PC-9 (cell line): Measurements from ENCODE around the gene BCAR3. TPM values are rescaled to one million over a fixed set of nuclear protein-coding genes. Genes with fewer than 3 reads are reported as not detected.

Source experiments
- BruUV-seq: library from RNA; stranded (reverse); fragments of 400-500 nt; replicated peaks from 2 replicates; lab custom pipeline; 2021; lab: Mats Ljungman, UMichigan
- CTCF ChIA-PET: fragments of 300-600 bp; sonication (Branson Sonifier 250); formaldehyde crosslinking; loops from one replicate; lab custom pipeline; 2022; ENCODE audit warnings: antibody characterized with exemption; lab: Charles Lee
- POLR2A ChIA-PET: fragments of 300-600 bp; sonication (Branson Sonifier 250); formaldehyde crosslinking; loops from one replicate; lab custom pipeline; 2022; ENCODE audit warnings: antibody characterized with exemption; ENCODE audit not compliant: unreplicated experiment; lab: Charles Lee
- DNase-seq, 2 experiments: peaks; one replicate each; pipeline versions ENCODE4 v3.0.0 to v3.0.0-alpha.2; 2015 to 2022; ENCODE audit warnings: mixed read lengths in 1 of 2
- H2AFZ ChIP-seq: fragments of 200-600 bp; sonication (generic); 2 replicates; pipeline ENCODE4 v1.8.1; 2017; ENCODE audit warnings: antibody characterized with exemption
- H3F3A ChIP-seq: fragments of 200-600 bp; sonication (generic); 2 replicates; pipeline ENCODE4 v1.8.1; 2017; ENCODE audit warnings: antibody characterized with exemption, mild to moderate bottlenecking, low read depth; ENCODE audit not compliant: insufficient read depth
- H3K27ac ChIP-seq: fragments of 200-600 bp; sonication (generic); 2 replicates; pipeline ENCODE4 v1.6.1; 2016; ENCODE audit warnings: mixed run types
- H3K27me3 ChIP-seq: fragments of 200-600 bp; sonication (generic); 2 replicates; pipeline ENCODE4 v1.6.1; 2016; ENCODE audit warnings: low read depth, mixed run types; ENCODE audit not compliant: insufficient read depth
- H3K36me3 ChIP-seq: fragments of 200-600 bp; sonication (generic); 2 replicates; pipeline ENCODE4 v1.6.1; 2016; ENCODE audit warnings: low read depth, mixed run types
- H3K4me1 ChIP-seq: fragments of 200-600 bp; sonication (generic); replicated peaks from 2 replicates; pipeline ENCODE4 v1.6.1; 2016; ENCODE audit warnings: mixed run types; ENCODE audit not compliant: insufficient read depth
- H3K4me2 ChIP-seq: fragments of 200-600 bp; sonication (generic); 2 replicates; pipeline ENCODE4 v1.6.1; 2017; ENCODE audit warnings: mixed run types
- H3K4me3 ChIP-seq: fragments of 200-600 bp; sonication (generic); 2 replicates; pipeline ENCODE4 v1.6.1; 2016; ENCODE audit warnings: mixed run types
- H3K79me2 ChIP-seq: fragments of 200-600 bp; sonication (generic); 2 replicates; pipeline ENCODE4 v1.6.1; 2017; ENCODE audit warnings: low read depth, mixed run types
- H3K9me2 ChIP-seq: fragments of 200-600 bp; sonication (generic); 2 replicates; pipeline ENCODE4 v1.8.1; 2017; ENCODE audit warnings: mild to moderate bottlenecking; ENCODE audit not compliant: insufficient read depth
- H3K9me3 ChIP-seq: fragments of 200-600 bp; sonication (generic); 2 replicates; pipeline ENCODE4 v1.8.1; 2016; ENCODE audit warnings: low read depth; ENCODE audit not compliant: insufficient read depth
- H4K20me1 ChIP-seq: fragments of 200-600 bp; sonication (generic); 2 replicates; pipeline ENCODE4 v1.8.1; 2017; ENCODE audit not compliant: insufficient read depth
- EZH2 ChIP-seq: fragments of 200-600 bp; sonication (generic); IDR thresholded peaks from 2 replicates; pipeline ENCODE4 v1.8.0; 2017; ENCODE audit warnings: antibody characterized with exemption, low read depth
- intact Hi-C: fragments of 100-400 bp; cut with micrococcal nuclease; formaldehyde crosslinking; loops from one replicate; pipeline ENCODE4 v1.10.0; 2022; ENCODE audit not compliant: unreplicated experiment
- total RNA-seq: library from RNA; stranded (reverse); gene quantifications from 2 replicates; pipeline ENCODE4 v1.2.3, GENCODE V29; 2021
- TF ChIP-seq, protein P1 (sequence below): fragments of 200-600 bp; sonication (generic); conservative IDR thresholded peaks from 2 replicates; pipeline ENCODE4 v1.6.1; 2017; ENCODE audit warnings: mixed run types, antibody characterized with exemption, mild to moderate bottlenecking, moderate library complexity

Gene BCAR3
- total RNA-seq, 1 experiment from 2014 or later, result 70.0 TPM

DNA sequence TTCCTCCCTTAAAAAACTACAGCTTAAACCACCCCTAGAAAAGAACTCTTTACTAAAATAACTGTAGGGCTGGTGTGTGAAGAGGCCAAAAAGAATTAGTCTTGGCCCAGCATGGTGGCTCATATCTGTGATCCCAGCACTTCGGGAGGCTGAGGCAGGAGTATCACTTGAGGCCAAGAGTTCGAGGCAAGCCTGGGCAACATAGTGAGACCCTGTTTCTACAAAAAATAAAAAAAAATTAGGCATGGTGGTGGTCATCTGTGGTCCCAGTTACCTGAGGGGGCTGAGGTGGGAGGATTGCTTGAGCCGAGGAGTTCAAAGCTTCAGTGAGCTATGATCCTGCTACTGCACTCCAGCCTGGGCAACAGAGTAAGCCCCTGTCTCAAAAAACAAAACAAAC lies 44.9 kb downstream of the BCAR3 start:
- H3K9me3 ChIP-seq, result no peaks in the 10 kb centered on the region
- no peak overlapping the region for H3K4me2 ChIP-seq
- no peak overlapping the region for H3K4me3 ChIP-seq
- CTCF ChIA-PET, result no interaction called here
- intact Hi-C loops, result no loop called here
- TF ChIP-seq EZH2, result no peak
- 0 out of 2 replicates have a peak overlapping the region, but pooled peaks have one; percentile 8 for H3K27ac ChIP-seq
- H3K36me3 ChIP-seq, result peaks cover 93% of the 10 kb centered on the region
- no peak for DNase-seq
- no peak overlapping the region for H2AFZ ChIP-seq
- BruUV-seq, result no TSS peak
- peaks cover 59% of the 10 kb centered on the region for H3K4me1 ChIP-seq
- POLR2A ChIA-PET, result no interaction called here
- no peaks in the 10 kb centered on the region for H3K9me2 ChIP-seq
- peaks cover 98% of the 10 kb centered on the region for H3F3A ChIP-seq
- no peaks in the 10 kb centered on the region for H3K27me3 ChIP-seq
- H4K20me1 ChIP-seq, result peaks cover 72% of the 10 kb centered on the region
- peaks cover 100% of the 10 kb centered on the region for H3K79me2 ChIP-seq

DNA sequence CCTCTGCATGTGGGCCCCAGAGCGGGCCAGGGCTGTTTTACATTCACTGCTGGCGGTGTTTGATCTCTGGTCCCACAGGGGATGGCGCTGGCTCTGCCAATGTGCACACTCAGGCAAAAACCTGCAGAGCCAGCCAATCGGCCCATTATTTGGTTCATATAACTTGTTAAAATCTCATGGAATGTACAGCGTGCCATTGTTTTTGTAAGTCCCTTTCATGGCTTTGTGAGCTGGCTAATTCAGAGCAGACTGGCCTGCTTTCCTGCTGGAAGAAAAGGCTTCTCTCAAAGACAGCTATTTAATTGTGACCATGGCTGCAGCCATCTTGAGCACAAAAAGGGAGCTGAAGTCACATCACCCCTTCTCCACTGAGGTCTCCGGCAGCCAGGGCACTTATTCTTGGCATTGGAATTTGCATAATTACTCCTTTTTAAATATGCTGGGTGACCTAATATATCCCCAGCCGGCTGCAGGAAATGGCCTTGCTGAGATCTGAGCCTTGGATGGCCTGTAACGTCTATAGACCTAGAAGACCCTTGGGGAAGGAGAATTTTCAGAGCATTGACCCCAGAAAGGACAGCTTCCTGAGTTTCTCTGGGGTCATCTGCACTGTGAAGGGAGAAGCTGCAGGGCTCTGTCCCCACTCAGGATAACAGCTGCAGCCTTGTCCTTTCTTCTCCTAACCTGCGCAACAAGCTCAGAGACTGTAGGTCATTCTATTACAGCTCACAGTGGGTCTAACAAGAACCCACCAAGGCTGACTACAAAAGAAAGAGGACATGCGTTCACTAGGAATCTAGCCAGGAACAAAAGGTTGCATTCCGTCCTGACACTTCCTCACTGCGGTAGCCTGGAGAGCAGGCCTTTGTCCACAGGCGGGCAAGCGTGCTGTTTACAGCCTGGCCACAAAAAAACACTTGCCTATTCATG lies 45.8 kb downstream of the BCAR3 start:
- ChIA-PET CTCF (interaction anchor here (0.5 kb wide), 1 partner anchor 981 kb away, joined by 3 read pairs; no protein-coding TSS in a partner anchor), POLR2A (interaction anchor here (0.5 to 0.6 kb wide), 2 partner anchors 23 to 27 kb away, joined by 5 to 10 read pairs; no protein-coding TSS in a partner anchor)
- Histone ChIP-seq H3K4me3 (no peak overlapping the region), H3K27ac (no peak overlapping the region), H3F3A (peaks cover 98% of the 10 kb centered on the region), H2AFZ (no peak overlapping the region), H3K4me1 (peaks cover 61% of the 10 kb centered on the region), H3K79me2 (peaks cover 100% of the 10 kb centered on the region), H4K20me1 (peaks cover 72% of the 10 kb centered on the region), H3K9me3 (no peaks in the 10 kb centered on the region), H3K4me2 (no peak overlapping the region), H3K27me3 (no peaks in the 10 kb centered on the region), H3K9me2 (no peaks in the 10 kb centered on the region), H3K36me3 (peaks cover 93% of the 10 kb centered on the region)
- DNase-seq, result no peak
- intact Hi-C loops, result no loop called here
- no TSS peak for BruUV-seq
- TF ChIP-seq, protein P1, sequence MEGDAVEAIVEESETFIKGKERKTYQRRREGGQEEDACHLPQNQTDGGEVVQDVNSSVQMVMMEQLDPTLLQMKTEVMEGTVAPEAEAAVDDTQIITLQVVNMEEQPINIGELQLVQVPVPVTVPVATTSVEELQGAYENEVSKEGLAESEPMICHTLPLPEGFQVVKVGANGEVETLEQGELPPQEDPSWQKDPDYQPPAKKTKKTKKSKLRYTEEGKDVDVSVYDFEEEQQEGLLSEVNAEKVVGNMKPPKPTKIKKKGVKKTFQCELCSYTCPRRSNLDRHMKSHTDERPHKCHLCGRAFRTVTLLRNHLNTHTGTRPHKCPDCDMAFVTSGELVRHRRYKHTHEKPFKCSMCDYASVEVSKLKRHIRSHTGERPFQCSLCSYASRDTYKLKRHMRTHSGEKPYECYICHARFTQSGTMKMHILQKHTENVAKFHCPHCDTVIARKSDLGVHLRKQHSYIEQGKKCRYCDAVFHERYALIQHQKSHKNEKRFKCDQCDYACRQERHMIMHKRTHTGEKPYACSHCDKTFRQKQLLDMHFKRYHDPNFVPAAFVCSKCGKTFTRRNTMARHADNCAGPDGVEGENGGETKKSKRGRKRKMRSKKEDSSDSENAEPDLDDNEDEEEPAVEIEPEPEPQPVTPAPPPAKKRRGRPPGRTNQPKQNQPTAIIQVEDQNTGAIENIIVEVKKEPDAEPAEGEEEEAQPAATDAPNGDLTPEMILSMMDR, result no peak
- TF ChIP-seq EZH2, result no peak

GRCh38 chr1:93633313-93633712 lies 48.3 kb downstream of the BCAR3 start:
- H3K4me2 ChIP-seq, result no peak overlapping the region
- no peaks in the 10 kb centered on the region for H3K9me2 ChIP-seq
- peaks cover 76% of the 10 kb centered on the region for H4K20me1 ChIP-seq
- H3K9me3 ChIP-seq, result no peaks in the 10 kb centered on the region
- H2AFZ ChIP-seq, result no peak overlapping the region
- POLR2A ChIA-PET, result no interaction called here
- no TSS peak for BruUV-seq
- peaks cover 97% of the 10 kb centered on the region for H3F3A ChIP-seq
- H3K36me3 ChIP-seq, result peaks cover 83% of the 10 kb centered on the region
- H3K4me1 ChIP-seq, result peaks cover 61% of the 10 kb centered on the region
- peaks cover 100% of the 10 kb centered on the region for H3K79me2 ChIP-seq
- DNase-seq, result no peak
- 0 out of 2 replicates have a peak overlapping the region, but pooled peaks have one; percentile 7 for H3K27ac ChIP-seq
- CTCF ChIA-PET, result no interaction called here
- intact Hi-C loops, result no loop called here
- no peak for TF ChIP-seq EZH2
- TF ChIP-seq, protein P1, result no peak
- no peaks in the 10 kb centered on the region for H3K27me3 ChIP-seq
- H3K4me3 ChIP-seq, result no peak overlapping the region
